GM12875 (cell line): ENCODE data around the gene RSAD1.
A peak's percentile ranks its signal among the peaks of the same experiment; 100 is the strongest.
"Not testable (repeated sequence)": the region's sequence is repeated elsewhere in the genome, so short reads cannot be mapped to it uniquely, and the experiment has no call there.

ENCODE experiments used
- H3K4me3 ChIP-seq: one replicate; pipeline ENCODE4 v1.5.1; 2011; ENCODE audit warnings: low read depth, low read length, control low read depth
- TF ChIP-seq, protein P1 (sequence below): IDR thresholded peaks from 2 replicates; pipeline ENCODE4 v1.5.1; 2011; ENCODE audit warnings: low read depth, mild to moderate bottlenecking, control low read depth, inconsistent platforms, low read length, moderate library complexity, borderline replicate concordance; ENCODE audit not compliant: insufficient read depth

The RSAD1 gene

DNA sequence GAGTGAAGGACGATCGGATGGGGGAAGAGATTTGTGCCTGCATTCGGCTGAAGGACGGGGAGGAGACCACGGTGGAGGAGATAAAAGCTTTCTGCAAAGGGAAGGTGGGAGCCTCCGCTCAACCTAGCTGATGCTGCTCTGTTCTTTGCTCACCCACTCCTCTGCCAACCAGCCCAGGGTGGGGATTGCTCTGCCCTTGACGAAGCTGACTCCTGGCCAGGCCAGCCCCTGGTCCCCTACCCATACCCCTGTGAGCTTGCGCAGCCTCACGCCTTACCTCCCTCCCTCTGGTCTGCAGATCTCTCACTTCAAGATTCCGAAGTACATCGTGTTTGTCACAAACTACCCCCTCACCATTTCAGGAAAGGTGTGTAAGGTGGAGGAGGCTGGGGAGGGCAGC is 4.8 kb upstream of the RSAD1 start:
- TF ChIP-seq, protein P1, sequence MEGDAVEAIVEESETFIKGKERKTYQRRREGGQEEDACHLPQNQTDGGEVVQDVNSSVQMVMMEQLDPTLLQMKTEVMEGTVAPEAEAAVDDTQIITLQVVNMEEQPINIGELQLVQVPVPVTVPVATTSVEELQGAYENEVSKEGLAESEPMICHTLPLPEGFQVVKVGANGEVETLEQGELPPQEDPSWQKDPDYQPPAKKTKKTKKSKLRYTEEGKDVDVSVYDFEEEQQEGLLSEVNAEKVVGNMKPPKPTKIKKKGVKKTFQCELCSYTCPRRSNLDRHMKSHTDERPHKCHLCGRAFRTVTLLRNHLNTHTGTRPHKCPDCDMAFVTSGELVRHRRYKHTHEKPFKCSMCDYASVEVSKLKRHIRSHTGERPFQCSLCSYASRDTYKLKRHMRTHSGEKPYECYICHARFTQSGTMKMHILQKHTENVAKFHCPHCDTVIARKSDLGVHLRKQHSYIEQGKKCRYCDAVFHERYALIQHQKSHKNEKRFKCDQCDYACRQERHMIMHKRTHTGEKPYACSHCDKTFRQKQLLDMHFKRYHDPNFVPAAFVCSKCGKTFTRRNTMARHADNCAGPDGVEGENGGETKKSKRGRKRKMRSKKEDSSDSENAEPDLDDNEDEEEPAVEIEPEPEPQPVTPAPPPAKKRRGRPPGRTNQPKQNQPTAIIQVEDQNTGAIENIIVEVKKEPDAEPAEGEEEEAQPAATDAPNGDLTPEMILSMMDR: no peak
- no peak overlapping the region for H3K4me3 ChIP-seq

DNA sequence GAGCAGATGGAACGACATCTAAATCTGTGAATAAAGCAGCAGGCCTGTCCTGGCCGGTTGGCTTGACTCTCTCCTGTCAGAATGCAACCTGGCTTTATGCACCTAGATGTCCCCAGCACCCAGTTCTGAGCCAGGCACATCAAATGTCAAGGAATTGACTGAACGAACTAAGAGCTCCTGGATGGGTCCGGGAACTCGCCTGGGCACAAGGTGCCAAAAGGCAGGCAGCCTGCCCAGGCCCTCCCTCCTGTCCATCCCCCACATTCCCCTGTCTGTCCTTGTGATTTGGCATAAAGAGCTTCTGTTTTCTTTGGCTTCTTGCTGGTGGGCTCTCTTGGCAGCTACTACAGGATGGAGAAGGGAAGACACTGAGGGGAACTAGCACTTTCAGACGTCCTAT is 4.1 kb upstream of the RSAD1 start:
- TF ChIP-seq, protein P1: no peak
- no peak overlapping the region for H3K4me3 ChIP-seq

DNA sequence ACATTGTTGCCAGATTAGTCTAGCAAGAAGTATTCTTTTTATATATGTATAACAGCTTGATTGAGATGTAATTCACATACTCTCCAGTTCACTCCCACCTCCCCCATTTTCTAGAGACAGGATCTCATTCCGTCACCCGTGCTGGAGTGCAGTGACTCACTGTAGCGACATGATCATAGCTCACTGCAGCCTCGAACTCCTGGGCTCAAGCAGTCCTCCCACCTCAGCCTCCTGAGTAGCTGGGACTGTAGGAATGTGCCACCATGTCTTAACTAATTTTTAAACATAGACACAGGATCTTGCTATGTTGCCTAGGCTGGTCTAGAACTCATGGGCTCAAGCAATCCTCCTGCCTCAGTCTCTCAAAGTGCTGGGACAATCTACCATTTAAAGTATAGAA is 3.3 kb upstream of the RSAD1 start:
- no peak overlapping the region for H3K4me3 ChIP-seq
- TF ChIP-seq, protein P1: no peak

DNA sequence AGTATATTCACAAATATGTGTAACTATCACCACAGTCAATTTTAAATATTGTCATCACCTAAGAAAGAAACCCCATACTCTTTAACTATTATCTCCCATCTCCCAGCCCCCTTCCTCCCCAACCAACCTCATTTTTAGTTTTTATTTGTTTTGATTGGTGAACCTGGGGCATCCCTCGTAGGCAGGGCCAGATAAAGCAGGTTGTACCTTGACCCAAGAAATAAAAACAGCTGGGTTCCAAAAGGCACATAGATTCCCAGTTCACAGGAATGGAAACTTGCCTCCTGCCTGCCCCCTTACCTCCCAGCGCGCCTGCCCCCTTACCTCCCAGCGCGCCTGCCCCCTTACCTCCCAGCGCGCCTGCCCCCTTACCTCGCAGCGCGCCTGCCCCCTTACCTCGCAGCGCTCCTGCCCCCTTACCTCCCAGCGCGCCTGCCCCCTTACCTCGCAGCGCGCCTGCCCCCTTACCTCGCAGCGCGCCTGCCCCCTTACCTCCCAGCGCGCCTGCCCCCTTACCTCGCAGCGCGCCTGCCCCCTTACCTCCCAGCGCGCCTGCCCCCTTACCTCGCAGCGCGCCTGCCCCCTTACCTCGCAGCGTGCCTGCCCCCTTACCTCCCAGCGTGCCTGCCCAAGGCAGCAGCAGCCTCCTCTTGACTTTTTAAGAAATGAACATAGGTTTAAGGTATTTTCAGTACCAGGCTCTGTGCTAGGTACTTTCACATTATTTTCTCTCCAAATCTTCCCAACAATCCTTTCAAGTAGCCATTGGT is 2.7 kb upstream of the RSAD1 start:
- H3K4me3 ChIP-seq: not testable (repeated sequence)

DNA sequence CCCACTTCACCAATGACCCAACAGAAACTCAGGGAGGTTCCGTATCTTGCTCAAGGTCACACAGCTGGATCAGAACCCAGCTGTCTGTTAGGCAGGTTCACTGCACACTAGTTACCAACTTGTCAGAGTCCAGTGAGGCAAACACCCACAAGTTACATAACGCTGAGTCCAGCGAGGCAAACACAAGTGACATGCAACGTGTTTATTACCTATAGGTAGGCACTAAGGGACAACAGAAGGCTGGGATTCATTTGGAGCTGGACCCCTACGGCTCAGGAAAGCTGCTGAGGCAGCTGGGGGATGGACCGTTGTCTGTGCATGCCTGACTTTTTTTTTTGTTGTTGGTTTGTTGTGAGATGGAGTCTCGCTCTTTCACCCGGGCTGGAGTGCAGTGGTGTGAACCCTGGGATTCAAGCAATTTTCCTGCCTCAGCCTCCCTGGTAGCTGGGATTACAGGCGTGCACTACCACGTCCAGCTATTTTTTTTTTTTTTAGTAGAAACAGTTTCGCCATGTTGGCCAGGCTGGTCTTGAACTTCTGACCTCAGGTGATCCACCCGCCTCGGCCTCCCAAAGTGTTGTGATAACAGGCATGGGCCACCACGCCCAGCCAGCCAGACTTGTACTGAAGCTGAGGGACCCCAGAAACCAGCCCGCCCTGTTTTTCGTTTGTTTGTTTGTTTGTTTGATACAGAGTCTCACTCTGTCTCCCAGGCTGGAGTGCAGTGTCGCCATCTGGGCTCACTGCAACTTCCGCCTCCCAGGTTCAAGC is 1.9 kb upstream of the RSAD1 start:
- H3K4me3 ChIP-seq: no peak overlapping the region
- TF ChIP-seq, protein P1: no peak

DNA sequence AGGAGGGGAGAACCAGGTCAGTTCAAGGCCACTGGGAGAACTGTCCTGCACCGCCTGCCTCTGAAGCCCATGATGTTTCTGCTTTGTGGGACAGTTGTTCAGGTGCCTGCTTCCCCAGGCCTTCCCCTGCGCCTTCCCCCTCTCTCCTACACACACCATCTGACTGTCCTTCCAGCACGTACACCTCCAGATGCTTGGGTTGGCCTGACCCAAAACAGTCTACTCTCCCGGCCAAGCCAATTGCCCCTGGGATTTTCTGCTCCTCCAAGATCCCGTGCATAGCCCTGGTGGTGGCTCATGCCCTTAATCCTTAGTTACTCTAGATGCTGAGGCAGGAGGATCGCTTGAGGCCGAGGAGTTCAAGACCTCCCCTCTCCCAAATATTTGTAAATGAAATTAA is 684 bp upstream of the RSAD1 start:
- TF ChIP-seq, protein P1: no peak
- no peak overlapping the region for H3K4me3 ChIP-seq

DNA sequence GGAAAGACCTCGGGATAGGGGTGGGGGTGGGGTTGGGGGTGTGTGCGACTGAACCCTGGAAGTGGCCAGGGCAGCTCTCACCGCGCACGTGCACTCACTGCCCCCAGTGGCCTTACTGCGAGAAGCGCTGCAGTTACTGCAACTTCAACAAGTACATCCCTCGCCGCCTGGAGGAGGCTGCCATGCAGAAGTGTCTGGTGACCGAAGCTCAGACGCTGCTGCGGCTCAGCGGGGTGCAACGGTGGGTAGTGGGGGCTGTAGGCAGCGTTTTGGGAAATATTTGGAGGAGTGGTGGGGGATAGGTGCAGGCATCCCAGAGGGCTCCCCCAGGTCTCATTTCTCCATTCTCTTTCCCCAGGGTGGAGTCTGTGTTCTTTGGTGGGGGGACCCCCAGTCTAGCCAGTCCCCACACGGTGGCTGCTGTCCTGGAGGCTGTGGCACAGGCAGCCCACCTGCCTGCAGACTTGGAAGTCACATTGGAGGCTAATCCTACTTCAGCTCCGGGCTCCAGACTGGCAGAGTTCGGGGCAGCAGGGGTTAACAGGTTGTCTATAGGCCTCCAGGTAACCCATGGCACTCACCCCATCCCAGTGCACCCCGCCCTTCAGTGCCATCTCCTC is 972 bp downstream of the RSAD1 start:
- peak overlapping the region; percentile 71 for H3K4me3 ChIP-seq
- TF ChIP-seq, protein P1: peak; percentile 76
